H1 (cell line): ENCODE measurements around the gene METTL5. TPM values are rescaled to one million over a fixed set of nuclear protein-coding genes. Genes with fewer than 3 reads are reported as not detected.

Experiments
- CTCF ChIA-PET: fragments of 300-600 bp; sonication (Branson Sonifier 250); formaldehyde crosslinking; loops from one replicate; lab custom pipeline; 2021; ENCODE audit not compliant: partially characterized antibody; lab: Charles Lee
- POLR2A ChIA-PET: fragments of 300-600 bp; sonication (Branson Sonifier 250); formaldehyde crosslinking; loops from one replicate; lab custom pipeline; 2021; ENCODE audit warnings: inconsistent platforms; ENCODE audit not compliant: partially characterized antibody; lab: Charles Lee
- DNase-seq, 2 experiments: peaks; one replicate each; pipeline versions ENCODE4 v3.0.0 to v3.0.0-alpha.2; 2010 to 2022; ENCODE audit warnings: low spot score in 2 of 2, low read depth in 1 of 2, mixed read lengths in 1 of 2
- FAIRE-seq: peaks from 2 replicates; lab custom pipeline; 2011; peaks lifted over from hg19 to GRCh38; lab: Jason Lieb, UNC
- H2AFZ ChIP-seq: 2 replicates; pipeline ENCODE4 v1.8.1; 2012; ENCODE audit warnings: low read length, inconsistent platforms
- H2AK5ac ChIP-seq: 2 replicates; pipeline ENCODE4 v1.6.1; 2013; ENCODE audit warnings: low read depth, low read length
- H2BK120ac ChIP-seq: replicated peaks from 2 replicates; pipeline ENCODE3; 2013; ENCODE audit warnings: low read depth, low read length, inconsistent platforms
- H2BK12ac ChIP-seq: 2 replicates; pipeline ENCODE4 v1.6.1; 2013; ENCODE audit warnings: low read depth, low read length
- H2BK15ac ChIP-seq: 2 replicates; pipeline ENCODE4 v1.6.1; 2013; ENCODE audit warnings: low read length
- H2BK20ac ChIP-seq: 2 replicates; pipeline ENCODE4 v1.6.1; 2013; ENCODE audit warnings: low read length
- H2BK5ac ChIP-seq: 2 replicates; pipeline ENCODE4 v1.6.1; 2013; ENCODE audit warnings: low read depth, low read length
- H3K14ac ChIP-seq: 2 replicates; pipeline ENCODE4 v1.6.1; 2013; ENCODE audit warnings: inconsistent platforms; ENCODE audit not compliant: insufficient read length
- H3K18ac ChIP-seq: 2 replicates; pipeline ENCODE4 v1.6.1; 2013; ENCODE audit warnings: low read length; ENCODE audit errors: extremely low read depth
- H3K23ac ChIP-seq: 2 replicates; pipeline ENCODE4 v1.6.1; 2013; ENCODE audit warnings: inconsistent platforms; ENCODE audit not compliant: insufficient read length
- H3K23me2 ChIP-seq: 2 replicates; pipeline ENCODE4 v1.6.1; 2013; ENCODE audit warnings: low read depth, low read length
- H3K27ac ChIP-seq: 2 replicates; pipeline ENCODE4 v1.6.1; 2011; ENCODE audit warnings: low read depth, low read length, inconsistent platforms
- H3K27me3 ChIP-seq, 4 experiments: replicated peaks in 1 of 4; 1 replicate in 1 of 4; 2 replicates in 3 of 4; pipeline versions ENCODE4 v1.6.1 to v1.8.1; 2011 to 2013; ENCODE audit warnings: low read length in 3 of 4, mild to moderate bottlenecking in 3 of 4, inconsistent platforms in 2 of 4, mixed read lengths in 2 of 4, moderate library complexity in 1 of 4; ENCODE audit not compliant: control insufficient read depth in 3 of 4, insufficient read depth in 3 of 4; ENCODE audit errors: extremely low read depth in 1 of 4
- H3K36me3 ChIP-seq, 4 experiments: 2 replicates each; pipeline versions ENCODE4 v1.6.1 to v1.8.1; 2011 to 2013; ENCODE audit warnings: mild to moderate bottlenecking in 4 of 4, low read length in 3 of 4, moderate library complexity in 2 of 4, control low read depth in 1 of 4, inconsistent platforms in 1 of 4; ENCODE audit not compliant: insufficient read depth in 4 of 4, control insufficient read depth in 2 of 4
- H3K4ac ChIP-seq: replicated peaks from 2 replicates; pipeline ENCODE3; 2013; ENCODE audit warnings: low read length, low read depth, mixed read lengths, inconsistent platforms; ENCODE audit not compliant: insufficient read length
- H3K4me1 ChIP-seq, 4 experiments: replicated peaks in 1 of 4; 1 replicate in 1 of 4; 2 replicates in 3 of 4; pipeline versions ENCODE4 v1.6.1 to v1.8.1; 2011 to 2013; ENCODE audit warnings: low read length in 3 of 4, inconsistent platforms in 2 of 4, mixed read lengths in 1 of 4; ENCODE audit not compliant: insufficient read depth in 4 of 4, control insufficient read depth in 3 of 4
- H3K4me2 ChIP-seq, 2 experiments: 2 replicates each; pipeline versions ENCODE4 v1.6.1 to v1.8.1; 2011 to 2013; ENCODE audit warnings: low read depth in 2 of 2, low read length in 2 of 2, control low read depth in 1 of 2, inconsistent platforms in 1 of 2, mild to moderate bottlenecking in 1 of 2; ENCODE audit not compliant: insufficient read depth in 1 of 2
- H3K4me3 ChIP-seq, 4 experiments: fragments of 200-600, 300-600 bp in 1 of 4; sonication (generic), shearing (Covaris generic), sonication (Bioruptor Twin) in 1 of 4; 2 replicates each; pipeline versions ENCODE4 v1.5.1 to v1.8.1; 2011 to 2016; ENCODE audit warnings: low read length in 4 of 4, low read depth in 3 of 4, control low read depth in 2 of 4, inconsistent platforms in 2 of 4, mild to moderate bottlenecking in 2 of 4, mixed read lengths in 1 of 4, moderate library complexity in 1 of 4; ENCODE audit not compliant: insufficient read depth in 2 of 4; ENCODE audit errors: extremely low read depth in 1 of 4
- H3K56ac ChIP-seq: replicated peaks from 2 replicates; pipeline ENCODE3; 2013; ENCODE audit warnings: low read depth, mild to moderate bottlenecking, mixed read lengths, low read length, inconsistent platforms; ENCODE audit not compliant: insufficient read length
- H3K79me1 ChIP-seq: 2 replicates; pipeline ENCODE4 v1.6.1; 2013; ENCODE audit warnings: low read depth, low read length, control low read depth
- H3K79me2 ChIP-seq, 2 experiments: 2 replicates each; pipeline versions ENCODE4 v1.6.1 to v1.8.1; 2012 to 2013; ENCODE audit warnings: low read length in 2 of 2, mild to moderate bottlenecking in 2 of 2, inconsistent platforms in 1 of 2; ENCODE audit not compliant: insufficient read depth in 2 of 2, control insufficient read depth in 1 of 2
- H3K9ac ChIP-seq, 4 experiments: replicated peaks in 1 of 4; 1 replicate in 1 of 4; 2 replicates in 3 of 4; pipeline versions ENCODE4 v1.6.1 to v1.8.1; 2011 to 2013; ENCODE audit warnings: low read depth in 3 of 4, low read length in 3 of 4, control low read depth in 2 of 4, mild to moderate bottlenecking in 2 of 4, moderate library complexity in 2 of 4, inconsistent platforms in 1 of 4; ENCODE audit errors: extremely low read depth in 1 of 4
- H3K9me3 ChIP-seq, 2 experiments: 2 replicates each; pipeline versions ENCODE4 v1.6.1 to v1.8.1; 2012 to 2013; ENCODE audit warnings: mild to moderate bottlenecking in 2 of 2, moderate library complexity in 2 of 2, control low read depth in 1 of 2, inconsistent platforms in 1 of 2, low read depth in 1 of 2, low read length in 1 of 2, mixed read lengths in 1 of 2; ENCODE audit not compliant: insufficient read depth in 2 of 2
- H4K20me1 ChIP-seq, 2 experiments: replicated peaks in 1 of 2; 2 replicates each; pipeline versions ENCODE3 to v1.8.1; 2011 to 2013; ENCODE audit warnings: inconsistent platforms in 2 of 2, low read length in 2 of 2, mild to moderate bottlenecking in 1 of 2; ENCODE audit not compliant: insufficient read depth in 2 of 2, control insufficient read depth in 1 of 2
- H4K5ac ChIP-seq: 2 replicates; pipeline ENCODE4 v1.6.1; 2013; ENCODE audit warnings: low read length, low read depth, mixed read lengths, inconsistent platforms; ENCODE audit not compliant: insufficient read length
- H4K8ac ChIP-seq: 2 replicates; pipeline ENCODE4 v1.8.0; 2013; ENCODE audit warnings: mild to moderate bottlenecking, moderate library complexity, low read length, inconsistent platforms; ENCODE audit not compliant: insufficient read depth; ENCODE audit errors: extremely low read depth
- H4K91ac ChIP-seq: replicated peaks from 2 replicates; pipeline ENCODE3; 2013; ENCODE audit warnings: low read length, mixed read lengths, inconsistent platforms; ENCODE audit not compliant: insufficient read length
- RBBP5 ChIP-seq: IDR thresholded peaks from 2 replicates; pipeline ENCODE4 v1.7.1; 2012; ENCODE audit warnings: low read depth, mild to moderate bottlenecking, inconsistent platforms, low read length, moderate library complexity, borderline replicate concordance
- WGBS, 2 experiments: shearing (Covaris generic) in 1 of 2; methylation state at CpG; one replicate each; pipeline versions ENCODE4 v1.1.6 to v1.1.7; 2013 to 2015; ENCODE audit warnings: low lambda C conversion rate in 2 of 2, mixed read lengths in 2 of 2, inconsistent platforms in 1 of 2, low coverage in 1 of 2, missing lambda C conversion rate in 1 of 2; ENCODE audit not compliant: insufficient replicate concordance in 2 of 2, insufficient coverage in 1 of 2, insufficient read length in 1 of 2; ENCODE audit errors: extremely low coverage in 1 of 2, missing lambda C conversion rate in 1 of 2; 5-methylcytosine and 5-hydroxymethylcytosine counted together
- polyA plus RNA-seq, 7 experiments: library from polyadenylated mRNA; depleted of rRNA in 3 of 7; stranded (reverse) in 5 of 7; unstranded in 2 of 7; fragments of >200 nt in 5 of 7; fragments of 200-250 nt in 2 of 7; gene quantifications; 1 replicate in 5 of 7; 2 replicates in 1 of 7; 4 replicates in 1 of 7; pipeline versions ENCODE4 v1.2.1 to v1.2.3, GENCODE V29; 2011 to 2013; ENCODE audit warnings: missing spikeins in 2 of 7, mixed read lengths in 2 of 7
- total RNA-seq: library from RNA; stranded (reverse); fragmentation: NEBNext Ultra II Directional; extraction: Animal tissue kit (Norgen Biotek cat#: 25700); gene quantifications from 2 replicates; pipeline ENCODE4 v1.2.1, GENCODE V29; 2021

Gene METTL5
- total and polyA plus RNA-seq, 2 of the 8 experiments (the other 6 are each of a cell fraction or from before 2014, with no cell fraction given), result 34.5 to 74.1 TPM

GRCh38 chr2:169795181-169795580 lies 29.5 kb downstream of the METTL5 start:
- 0 out of 2 replicates have a peak overlapping the region, but pooled peaks have one; percentile 25 for H2BK15ac ChIP-seq

More at GRCh38 chr2:169795181-169795580, 29.5 kb downstream of the METTL5 start:
- Histone ChIP-seq H4K5ac (no peak overlapping the region), H3K4me1 (peaks cover 0 to 7% (median 3%) of the 10 kb centered on the region in 4 experiments; a peak in 4 of 7 replicates), H3K79me1 (no peaks in the 10 kb centered on the region), H2BK20ac (no peak overlapping the region), H2AFZ (no peak overlapping the region), H3K9ac (no peak overlapping the region), H2BK12ac (no peak overlapping the region), H4K8ac (no peak overlapping the region), H3K56ac (no peak overlapping the region), H2BK5ac (no peak overlapping the region), H3K4ac (no peak overlapping the region), H3K36me3 (no peaks in the 10 kb centered on the region), H3K27me3 (peaks cover 0 to 2% (median 0%) of the 10 kb centered on the region in 4 experiments; a peak in 1 of 7 replicates), H3K9me3 (no peaks in the 10 kb centered on the region), H3K4me2 (no peak overlapping the region), H3K14ac (no peak overlapping the region), H3K23me2 (peaks cover 5% of the 10 kb centered on the region; the same call in 1 of the 2 replicates), H3K4me3 (no peak overlapping the region), H2BK120ac (no peak overlapping the region), H4K20me1 (peaks cover 0 to 2% of the 10 kb centered on the region in 2 experiments), H3K23ac (no peak overlapping the region), H3K18ac (no peak overlapping the region), H2AK5ac (no peak overlapping the region), H4K91ac (no peak overlapping the region), H3K27ac (no peak overlapping the region), H3K79me2 (peaks cover 9 to 13% of the 10 kb centered on the region in 2 experiments)
- CTCF ChIA-PET, result interaction anchor here (0.7 to 1.4 kb wide), 5 partner anchors 41 to 665 kb away, joined by 3 to 4 read pairs (median 3); no protein-coding TSS in a partner anchor
- DNase-seq (no peak), FAIRE-seq (no peak)
- no peak for TF ChIP-seq RBBP5
- WGBS, 2 experiments, result 94% methylated on average over 2 of the region's 2 CpGs; no CpG with 5 or more reads in 1 of the 2 experiments
- POLR2A ChIA-PET, result interaction anchor here (1.2 to 1.3 kb wide), 2 partner anchors 9 to 61 kb away, joined by 3 to 4 read pairs; partner anchors contain the start of gene KLHL23
